KMS-11 (cell line): ENCODE measurements around the gene CACNA2D3.
A peak's percentile ranks its signal among the peaks of the same experiment; 100 is the strongest.

Experiments
- H2AFZ ChIP-seq: fragments of 200-600 bp; sonication (generic); 2 replicates; pipeline ENCODE4 v1.6.1; 2016; ENCODE audit warnings: antibody characterized with exemption, mixed run types, low read depth
- H3K27ac ChIP-seq: fragments of 200-600 bp; sonication (generic); 2 replicates; pipeline ENCODE4 v1.6.1; 2016; ENCODE audit warnings: mild to moderate bottlenecking, mixed run types
- H3K27me3 ChIP-seq: fragments of 200-600 bp; sonication (generic); 2 replicates; pipeline ENCODE4 v1.6.1; 2017; ENCODE audit warnings: mild to moderate bottlenecking, low read depth, mixed run types, moderate library complexity; ENCODE audit not compliant: insufficient read depth
- H3K36me3 ChIP-seq: fragments of 200-600 bp; sonication (generic); 2 replicates; pipeline ENCODE4 v1.6.1; 2017; ENCODE audit warnings: mild to moderate bottlenecking, mixed run types; ENCODE audit not compliant: insufficient read depth
- H3K4me1 ChIP-seq: fragments of 200-600 bp; sonication (generic); 2 replicates; pipeline ENCODE4 v1.6.1; 2016; ENCODE audit warnings: mild to moderate bottlenecking, low read depth, mixed run types; ENCODE audit not compliant: poor library complexity, severe bottlenecking
- H3K4me2 ChIP-seq: fragments of 200-600 bp; sonication (generic); 2 replicates; pipeline ENCODE4 v1.7.0; 2016; ENCODE audit warnings: mild to moderate bottlenecking, mixed run types
- H3K4me3 ChIP-seq: fragments of 200-600 bp; sonication (generic); IDR thresholded peaks from 2 replicates; pipeline ENCODE4 v1.6.1; 2017; ENCODE audit warnings: low read depth, low read length, mixed read lengths; ENCODE audit not compliant: insufficient read depth
- H3K79me2 ChIP-seq: fragments of 200-600 bp; sonication (generic); 2 replicates; pipeline ENCODE4 v1.6.1; 2016; ENCODE audit warnings: low read depth, mixed run types; ENCODE audit not compliant: insufficient read depth
- H3K9ac ChIP-seq: fragments of 200-600 bp; sonication (generic); 2 replicates; pipeline ENCODE4 v1.6.1; 2016; ENCODE audit warnings: mild to moderate bottlenecking, mixed run types
- H4K20me1 ChIP-seq: fragments of 200-600 bp; sonication (generic); 2 replicates; pipeline ENCODE4 v1.6.1; 2016; ENCODE audit warnings: mild to moderate bottlenecking, mixed run types; ENCODE audit not compliant: insufficient read depth
- CTCF ChIP-seq: fragments of 200-600 bp; sonication (generic); conservative IDR thresholded peaks from 2 replicates; pipeline ENCODE4 v1.6.1; 2017; ENCODE audit warnings: low read depth, mild to moderate bottlenecking, antibody characterized with exemption, low read length, moderate library complexity, mixed read lengths

CACNA2D3 gene

GRCh38 chr3:54120657-54121413 is 1.5 kb upstream of the CACNA2D3 start:
- Histone ChIP-seq H3K9ac (no peak overlapping the region), H3K36me3 (no peaks in the 10 kb centered on the region), H4K20me1 (no peaks in the 10 kb centered on the region), H2AFZ (peak overlapping the region; percentile 30; the same call in 1 of the 2 replicates), H3K4me3 (no peak overlapping the region), H3K4me2 (no peak overlapping the region), H3K27ac (no peak overlapping the region), H3K4me1 (no peaks in the 10 kb centered on the region), H3K27me3 (no peaks in the 10 kb centered on the region), H3K79me2 (no peaks in the 10 kb centered on the region)
- no peak for TF ChIP-seq CTCF

GRCh38 chr3:54121414-54122323 is 683 bp upstream of the CACNA2D3 start:
- Histone ChIP-seq H3K4me2 (no peak overlapping the region), H4K20me1 (no peaks in the 10 kb centered on the region), H3K79me2 (no peaks in the 10 kb centered on the region), H3K27ac (no peak overlapping the region), H3K9ac (no peak overlapping the region), H3K27me3 (no peaks in the 10 kb centered on the region), H2AFZ (peak overlapping the region; percentile 30; the same call in 1 of the 2 replicates), H3K4me1 (no peaks in the 10 kb centered on the region), H3K36me3 (no peaks in the 10 kb centered on the region), H3K4me3 (no peak overlapping the region)
- no peak for TF ChIP-seq CTCF

GRCh38 chr3:54123003-54123775 is 837 bp downstream of the CACNA2D3 start:
- Histone ChIP-seq H3K27ac (no peak overlapping the region), H3K79me2 (no peaks in the 10 kb centered on the region), H3K9ac (no peak overlapping the region), H3K36me3 (no peaks in the 10 kb centered on the region), H3K4me2 (no peak overlapping the region), H3K4me3 (no peak overlapping the region), H3K27me3 (no peaks in the 10 kb centered on the region), H4K20me1 (no peaks in the 10 kb centered on the region), H3K4me1 (no peaks in the 10 kb centered on the region), H2AFZ (no peak overlapping the region)
- TF ChIP-seq CTCF, result no peak

GRCh38 chr3:54123776-54124196 is 1.4 kb downstream of the CACNA2D3 start:
- Histone ChIP-seq H3K4me1 (no peaks in the 10 kb centered on the region), H3K27ac (no peak overlapping the region), H4K20me1 (no peaks in the 10 kb centered on the region), H3K27me3 (no peaks in the 10 kb centered on the region), H3K79me2 (no peaks in the 10 kb centered on the region), H2AFZ (no peak overlapping the region), H3K36me3 (no peaks in the 10 kb centered on the region), H3K9ac (no peak overlapping the region), H3K4me3 (no peak overlapping the region), H3K4me2 (no peak overlapping the region)
- TF ChIP-seq CTCF, result no peak
